Testis (tissue), 3 donors: ENCODE results near the gene LAMA1. TPM values are rescaled to one million over a fixed set of nuclear protein-coding genes. Genes with fewer than 3 reads are reported as not detected.
A peak's percentile ranks its signal among the peaks of the same experiment; 100 is the strongest.

Experiments
- DNase-seq: peaks from one replicate; pipeline ENCODE4 v3.0.0-alpha.2; 2019
- H3K27ac ChIP-seq, 2 donors: fragments of 200-600 bp; sonication (generic); one replicate each; pipeline ENCODE4 v1.5.1; 2019
- H3K27me3 ChIP-seq: fragments of 200-600 bp; sonication (generic); one replicate; pipeline ENCODE4 v1.5.1; 2019
- H3K36me3 ChIP-seq: fragments of 200-600 bp; sonication (generic); one replicate; pipeline ENCODE4 v1.5.1; 2017; ENCODE audit warnings: low read depth; ENCODE audit errors: missing control alignments
- H3K4me1 ChIP-seq: fragments of 200-600 bp; sonication (generic); one replicate; pipeline ENCODE4 v1.5.1; 2019
- H3K4me3 ChIP-seq, 2 donors: fragments of 200-600 bp; sonication (generic); one replicate each; pipeline ENCODE4 v1.5.1; 2017 to 2019
- H3K9me3 ChIP-seq: fragments of 200-600 bp; sonication (generic); one replicate; pipeline ENCODE4 v1.5.1; 2017
- CTCF ChIP-seq, 3 experiments: fragments of 450-650 bp in 2 of 3; fragments of 200-600 bp in 1 of 3; sonication (generic) in 1 of 3; IDR thresholded peaks; one replicate each; pipeline ENCODE4 v1.5.1; 2016 to 2019; ENCODE audit warnings: antibody characterized with exemption in 3 of 3, mild to moderate bottlenecking in 2 of 3, moderate library complexity in 1 of 3
- POLR2A ChIP-seq: fragments of 450-650 bp; IDR thresholded peaks from one replicate; pipeline ENCODE4 v1.6.1; 2017; ENCODE audit warnings: antibody characterized with exemption, mild to moderate bottlenecking, moderate library complexity
- WGBS, 2 donors: methylation state at CpG; one replicate each; pipeline ENCODE4 v1.1.5; 2018; 5-methylcytosine and 5-hydroxymethylcytosine counted together
- intact Hi-C: fragments of 100-400 bp; cut with DNase I; formaldehyde crosslinking; loops from one replicate; pipeline ENCODE4 v1.15.1; 2023; ENCODE audit warnings: low total_unique reads
- polyA plus RNA-seq: library from polyadenylated mRNA; stranded (reverse); fragments of 350-450 nt; fragmentation: Illumina TruSeq; extraction: RNeasy Lipid Tissue Mini Kit (QIAGEN cat#74804); gene quantifications from one replicate; pipeline ENCODE4 v1.2.3, GENCODE V29; 2014; ENCODE audit warnings: low read depth, low replicate concordance; ENCODE audit not compliant: insufficient read depth
- total RNA-seq, 2 donors: library from RNA; depleted of rRNA; stranded (reverse); fragments of >200 nt; gene quantifications; one replicate each; pipeline ENCODE4 v1.2.3, GENCODE V29; 2016

The LAMA1 gene
- total and polyA plus RNA-seq, 3 donors from 2014 or later, result 35.7 to 146 (median 141) TPM

GRCh38 chr18:6956495-6956894 is 161.1 kb downstream of the LAMA1 start:
- no peak for DNase-seq
- intact Hi-C loops, result no loop called here
- 80 to 88% methylated on average over 5 of the region's 5 CpGs for WGBS, 2 donors

DNA sequence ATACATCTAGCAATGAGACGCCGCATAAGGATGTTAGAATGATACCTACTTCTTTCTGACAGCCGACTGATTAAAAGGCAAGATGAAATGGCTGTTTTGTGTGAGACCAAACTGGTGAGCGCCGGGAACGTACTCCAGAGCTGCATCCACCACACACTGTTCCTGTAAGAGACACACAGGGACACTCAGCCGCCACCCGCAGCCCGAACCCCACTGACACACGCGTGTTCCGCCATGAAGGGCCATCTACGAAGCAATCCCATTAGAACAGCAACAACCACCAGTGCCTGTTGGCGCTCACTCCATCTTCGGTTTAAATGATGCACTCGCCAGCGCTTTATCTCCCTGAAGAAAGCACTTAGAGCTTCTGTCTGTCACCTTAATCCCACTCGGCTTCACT is 162.3 kb downstream of the LAMA1 start:
- Histone ChIP-seq H3K4me1 (peaks cover 8% of the 10 kb centered on the region), H3K27ac (no peak overlapping the region), H3K4me3 (no peak overlapping the region), H3K9me3 (no peaks in the 10 kb centered on the region), H3K36me3 (no peaks in the 10 kb centered on the region), H3K27me3 (no peaks in the 10 kb centered on the region)
- no peak for DNase-seq
- 93 to 98% methylated on average over 18 of the region's 18 CpGs for WGBS, 2 donors
- intact Hi-C loops, result no loop called here
- TF ChIP-seq CTCF (IDR thresholded peaks at IDR 0.05), result no peak
- no peak for TF ChIP-seq POLR2A

More at GRCh38 chr18:6956495-6956894, 161.1 kb downstream of the LAMA1 start:
- H3K27ac ChIP-seq, result no peak overlapping the region
- no peak overlapping the region for H3K4me3 ChIP-seq
- no peaks in the 10 kb centered on the region for H3K4me1 ChIP-seq
- H3K9me3 ChIP-seq, result no peaks in the 10 kb centered on the region
- no peaks in the 10 kb centered on the region for H3K27me3 ChIP-seq
- H3K36me3 ChIP-seq, result no peaks in the 10 kb centered on the region
- TF ChIP-seq POLR2A, result no peak
- no peak for TF ChIP-seq CTCF (IDR thresholded peaks at IDR 0.05)

DNA sequence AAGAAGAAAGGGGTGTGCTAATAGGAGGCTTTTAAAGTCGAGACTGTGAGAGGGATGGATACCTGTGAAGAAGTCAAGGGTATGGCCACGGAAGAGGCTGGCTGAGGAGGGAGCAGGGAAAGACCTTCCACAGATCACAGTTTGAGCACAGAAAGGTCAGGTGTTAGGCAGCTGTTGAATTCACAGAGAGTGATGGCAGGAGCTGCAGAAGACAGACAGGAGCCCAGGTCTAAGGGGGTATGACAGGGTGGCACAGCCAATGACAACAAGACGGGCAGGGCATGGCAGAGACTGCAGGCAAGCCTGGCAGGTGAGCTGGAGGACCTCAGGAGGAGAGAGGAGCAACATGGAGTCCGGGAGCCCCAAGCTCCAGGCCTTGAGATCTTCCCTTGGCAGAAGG is 163.1 kb downstream of the LAMA1 start:
- WGBS, 2 donors, result 94 to 95% methylated on average over 3 to 4 of the region's 4 CpGs
- Histone ChIP-seq H3K4me3 (no peak overlapping the region), H3K36me3 (no peaks in the 10 kb centered on the region), H3K9me3 (no peaks in the 10 kb centered on the region), H3K4me1 (peaks cover 9% of the 10 kb centered on the region), H3K27ac (no peak overlapping the region), H3K27me3 (no peaks in the 10 kb centered on the region)
- TF ChIP-seq CTCF (IDR thresholded peaks at IDR 0.05), result no peak
- TF ChIP-seq POLR2A, result no peak
- no peak for DNase-seq
- intact Hi-C loops, result no loop called here

- no peak overlapping the region for H3K27ac ChIP-seq
- intact Hi-C loops, result no loop called here
- DNase-seq, result no peak
- no peak overlapping the region for H3K4me3 ChIP-seq
- TF ChIP-seq CTCF (IDR thresholded peaks at IDR 0.05), result no peak
- no peaks in the 10 kb centered on the region for H3K36me3 ChIP-seq
- H3K4me1 ChIP-seq, result peaks cover 9% of the 10 kb centered on the region
- WGBS, 2 donors, result 86 to 87% methylated on average over 16 to 17 of the region's 17 CpGs
- no peaks in the 10 kb centered on the region for H3K9me3 ChIP-seq
- H3K27me3 ChIP-seq, result no peaks in the 10 kb centered on the region
Measured at GRCh38 chr18:6951336-6952090, 166.1 kb downstream of the LAMA1 start.

DNA sequence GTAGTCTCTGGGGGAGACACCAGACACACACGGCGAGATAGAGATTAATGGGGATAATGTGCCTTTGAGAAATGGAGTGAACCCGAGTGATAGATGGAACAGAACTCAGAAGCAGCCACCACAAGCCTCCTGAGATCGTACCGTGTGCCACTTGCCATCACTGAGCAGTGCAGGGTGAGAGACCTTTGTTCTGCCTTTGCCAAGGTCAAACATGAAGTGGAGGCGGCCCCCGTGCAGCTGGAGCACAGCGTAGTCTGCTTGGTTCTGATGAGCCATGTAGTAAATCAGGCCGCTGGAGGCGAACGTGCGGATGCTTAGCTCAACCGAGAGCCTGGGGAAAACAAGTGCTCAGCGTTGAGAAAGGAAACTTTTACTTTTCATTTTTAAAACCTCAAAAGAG is 167.0 kb downstream of the LAMA1 start:
- TF ChIP-seq CTCF (IDR thresholded peaks at IDR 0.05) (no peak), POLR2A (no peak)
- Histone ChIP-seq H3K4me1 (peaks cover 9% of the 10 kb centered on the region), H3K27me3 (no peaks in the 10 kb centered on the region), H3K4me3 (no peak overlapping the region), H3K27ac (no peak overlapping the region), H3K9me3 (no peaks in the 10 kb centered on the region), H3K36me3 (no peaks in the 10 kb centered on the region)
- peak; percentile 58 for DNase-seq
- intact Hi-C loops, result no loop called here
- 51 to 55% methylated on average over 14 of the region's 14 CpGs for WGBS, 2 donors
